K562 (cell line): ENCODE measurements around the gene MYH11. TPM values are rescaled to one million over a fixed set of nuclear protein-coding genes. Genes with fewer than 3 reads are reported as not detected.
A peak's percentile ranks its signal among the peaks of the same experiment; 100 is the strongest.

Source experiments
- ATAC-seq: fragments of 200-7000 bp; cut with Tn5 transposase; 3 replicates; pipeline ENCODE4 v1.9.1; 2020; ENCODE audit warnings: moderate library complexity
- BruUV-seq: library from RNA; stranded (reverse); fragments of 400-500 nt; replicated peaks from 2 replicates; lab custom pipeline; 2021; lab: Mats Ljungman, UMichigan
- CTCF ChIA-PET: fragments of 300-600 bp; formaldehyde crosslinking; extraction: SDS; loops from one replicate; lab custom pipeline; 2021; ENCODE audit warnings: low intra/inter-chr PET ratio; lab: Yijun Ruan, JAX
- POLR2A ChIA-PET: fragments of 300-600, 350-650 bp; sonication (Branson Sonifier 250); formaldehyde crosslinking; extraction: SDS; loops from one replicate; lab custom pipeline; 2021; ENCODE audit warnings: antibody characterized with exemption, inconsistent platforms; lab: Yijun Ruan, JAX
- DNase-seq, 4 experiments: peaks; one replicate each; pipeline versions ENCODE4 v3.0.0 to v3.0.0-alpha.2; 2011 to 2018; ENCODE audit warnings: low spot score in 3 of 4, mixed read lengths in 3 of 4; ENCODE audit errors: extremely low read depth in 1 of 4
- FAIRE-seq: peaks from 2 replicates; lab custom pipeline; 2011; peaks lifted over from hg19 to GRCh38; lab: Jason Lieb, UNC
- H2AFZ ChIP-seq: 2 replicates; pipeline ENCODE4 v1.6.0; 2011; ENCODE audit warnings: low read depth, low read length, control low read depth, inconsistent platforms
- H3K27ac ChIP-seq: fragments of 200-600 bp; 3 replicates; pipeline ENCODE4 v1.8.0; 2011; ENCODE audit warnings: low read depth, mild to moderate bottlenecking, control low read depth, inconsistent platforms, low read length, moderate library complexity, mixed read lengths; ENCODE audit errors: extremely low read depth
- H3K27me3 ChIP-seq, 2 experiments: fragments of 300-600 bp in 1 of 2; 2 replicates in 1 of 2; 3 replicates in 1 of 2; pipeline versions ENCODE4 v1.6.0 to v1.8.0; 2011; ENCODE audit warnings: inconsistent platforms in 2 of 2, low read length in 2 of 2, mild to moderate bottlenecking in 1 of 2, mixed read lengths in 1 of 2, moderate library complexity in 1 of 2; ENCODE audit not compliant: control insufficient read depth in 2 of 2, insufficient read depth in 2 of 2
- H3K36me3 ChIP-seq: fragments of 300-600 bp; 3 replicates; pipeline ENCODE4 v1.8.0; 2011; ENCODE audit warnings: mild to moderate bottlenecking, low read length, inconsistent platforms; ENCODE audit not compliant: control insufficient read depth, insufficient read depth
- H3K4me1 ChIP-seq, 2 experiments: fragments of 200-600 bp in 1 of 2; replicated peaks in 1 of 2; 2 replicates in 1 of 2; 3 replicates in 1 of 2; pipeline versions ENCODE4 v1.5.1 to v1.8.0; 2011; ENCODE audit warnings: inconsistent platforms in 2 of 2, low read length in 2 of 2, mild to moderate bottlenecking in 1 of 2, mixed read lengths in 1 of 2, moderate library complexity in 1 of 2; ENCODE audit not compliant: control insufficient read depth in 2 of 2, insufficient read depth in 2 of 2
- H3K4me2 ChIP-seq: 2 replicates; pipeline ENCODE4 v1.6.1; 2011; ENCODE audit warnings: low read length, control low read depth, inconsistent platforms, mixed read lengths; ENCODE audit not compliant: insufficient read depth
- H3K4me3 ChIP-seq: fragments of 200-600 bp; sonication (generic), shearing (Covaris generic); 2 replicates; pipeline ENCODE4 v1.5.1; 2016; ENCODE audit warnings: control low read depth, inconsistent platforms
- H3K79me2 ChIP-seq: fragments of 200-600 bp; 3 replicates; pipeline ENCODE4 v1.8.0; 2011; ENCODE audit warnings: low read length, inconsistent platforms; ENCODE audit not compliant: control insufficient read depth, insufficient read depth
- H3K9ac ChIP-seq, 2 experiments: 2 replicates each; pipeline versions ENCODE4 v1.6.0 to v1.6.1; 2011; ENCODE audit warnings: low read depth in 2 of 2, low read length in 2 of 2, control low read depth in 1 of 2, inconsistent platforms in 1 of 2, mild to moderate bottlenecking in 1 of 2, mixed read lengths in 1 of 2; ENCODE audit not compliant: insufficient read depth in 1 of 2
- H3K9me1 ChIP-seq: one replicate; pipeline ENCODE4 v1.6.0; 2011; ENCODE audit warnings: inconsistent platforms, mild to moderate bottlenecking, low read length, moderate library complexity; ENCODE audit not compliant: control insufficient read depth, insufficient read depth
- H3K9me3 ChIP-seq: replicated peaks from 2 replicates; pipeline ENCODE4 v1.5.1; 2011; ENCODE audit warnings: low read depth, low read length, inconsistent platforms; ENCODE audit not compliant: control insufficient read depth, insufficient read depth
- H4K20me1 ChIP-seq: replicated peaks from 2 replicates; pipeline ENCODE4 v1.6.1; 2011; ENCODE audit warnings: low read length, inconsistent platforms, mixed read lengths; ENCODE audit not compliant: control insufficient read depth, insufficient read depth
- CBX3 ChIP-seq, 2 experiments: IDR thresholded peaks; 1 replicate in 1 of 2; 2 replicates in 1 of 2; pipeline ENCODE4 v1.6.1; 2012; ENCODE audit warnings: inconsistent platforms in 2 of 2, low read length in 2 of 2, borderline replicate concordance in 1 of 2, control low read depth in 1 of 2
- CCAR2 ChIP-seq: fragments of 200-400 bp; formaldehyde crosslinking; IDR thresholded peaks from 2 replicates; pipeline ENCODE4 v1.6.1; 2017; ENCODE audit warnings: mild to moderate bottlenecking, low read depth, low read length
- HOMEZ ChIP-seq: fragments of 250-450 bp; sonication (Bioruptor Pico); IDR thresholded peaks from 2 replicates; pipeline ENCODE4 v1.4.0; 2020; ENCODE audit warnings: mild to moderate bottlenecking, moderate library complexity
- NFXL1 ChIP-seq: fragments of 450-650 bp; formaldehyde crosslinking; IDR thresholded peaks from 2 replicates; pipeline ENCODE4 v1.4.0; 2021; ENCODE audit warnings: mild to moderate bottlenecking
- RBM25 ChIP-seq: fragments of 200-400 bp; formaldehyde crosslinking; IDR thresholded peaks from 2 replicates; pipeline ENCODE4 v1.6.1; 2018; ENCODE audit warnings: low read length, low read depth, moderate library complexity; ENCODE audit not compliant: severe bottlenecking
- SMAD1 ChIP-seq: fragments of 150-350 bp; IDR thresholded peaks from 2 replicates; pipeline ENCODE4 v1.6.1; 2014; ENCODE audit warnings: low read length, low read depth; ENCODE audit not compliant: partially characterized antibody
- SMARCE1 ChIP-seq: fragments of 450-650 bp; IDR thresholded peaks from 2 replicates; pipeline ENCODE4 v1.7.1; 2016; ENCODE audit warnings: mild to moderate bottlenecking
- ZBTB12 ChIP-seq: fragments of 250-450 bp; sonication (Bioruptor Pico); IDR thresholded peaks from 2 replicates; pipeline ENCODE4 v1.4.0; 2020
- ZBTB43 ChIP-seq: sonication (generic); formaldehyde crosslinking; IDR thresholded peaks from 2 replicates; pipeline ENCODE4 v1.8.0; 2023; ENCODE audit warnings: mild to moderate bottlenecking, missing genetic modification reagents
- ZNF280A ChIP-seq: fragments of 450-650 bp; IDR thresholded peaks from 2 replicates; pipeline ENCODE4 v1.6.1; 2018; ENCODE audit warnings: mild to moderate bottlenecking, low read depth; ENCODE audit not compliant: partially characterized antibody
- WGBS: fragments of 100-300 bp; shearing (Covaris generic); methylation state at CpG from one replicate; pipeline ENCODE4 v1.1.6; 2016; ENCODE audit warnings: low coverage, mixed read lengths; ENCODE audit not compliant: insufficient coverage; ENCODE audit errors: missing lambda C conversion rate; 5-methylcytosine and 5-hydroxymethylcytosine counted together
- in situ Hi-C: fragments of 300-500 bp; cut with MboI; formaldehyde crosslinking; loops from 4 replicates; pipeline ENCODE4 v1.15.0; 2018; ENCODE audit warnings: inconsistent platforms, mixed read lengths
- intact Hi-C: fragments of 100-400 bp; cut with micrococcal nuclease; formaldehyde crosslinking; loops from 2 replicates; pipeline ENCODE4 v1.14.2; 2022
- polyA plus RNA-seq, 8 experiments: library from polyadenylated mRNA; depleted of rRNA in 4 of 8; stranded (reverse) in 5 of 8; unstranded in 3 of 8; fragments of >200 nt; fragmentation: Nextera tagmentation in 2 of 8; fragmentation: Illumina TruSeq in 1 of 8; extraction: Ambion mirVana in 2 of 8; extraction: Trizol in 1 of 8; gene quantifications; 2 replicates each; pipeline versions ENCODE4 v1.2.1 to v1.2.3, GENCODE V29; 2011 to 2014; ENCODE audit warnings: inconsistent platforms in 1 of 8, missing spikeins in 1 of 8
- total RNA-seq, 7 experiments: library from RNA; depleted of rRNA in 6 of 7; stranded (reverse); fragments of >200 nt in 6 of 7; fragmentation: Illumina TruSeq in 2 of 7; extraction: Trizol in 2 of 7; gene quantifications; 2 replicates each; pipeline versions ENCODE4 v1.2.1 to v1.2.3, GENCODE V29; 2011 to 2021; ENCODE audit warnings: low replicate concordance in 1 of 7

Gene MYH11
- total and polyA plus RNA-seq, 9 of the 15 experiments (the other 6 are each of a cell fraction or from before 2014, with no cell fraction given), result 0.05 to 0.47 (median 0.08) TPM; not detected in 5

GRCh38 chr16:15798671-15799070 is 58.2 kb downstream of the MYH11 start:
- ATAC-seq (no peak), FAIRE-seq (no peak), DNase-seq (no peak)
- Histone ChIP-seq H3K27me3 (peaks cover 13% of the 10 kb centered on the region in 2 experiments; a peak in 4 of 5 replicates), H3K9ac (no peak overlapping the region), H3K4me3 (no peak overlapping the region), H3K36me3 (no peaks in the 10 kb centered on the region), H4K20me1 (no peaks in the 10 kb centered on the region), H3K27ac (no peak overlapping the region), H2AFZ (no peak overlapping the region), H3K4me1 (0 out of 5 replicates have a peak, but pooled peaks cover 0 to 2% of the 10 kb centered on the region in 2 experiments), H3K9me3 (peaks cover 5% of the 10 kb centered on the region; the same call in 1 of the 2 replicates), H3K4me2 (no peak overlapping the region), H3K79me2 (no peaks in the 10 kb centered on the region), H3K9me1 (no peaks in the 10 kb centered on the region)
- in situ Hi-C loops (no loop called here), intact Hi-C loops (no loop called here)
- BruUV-seq, result no TSS peak
- ChIA-PET CTCF (no interaction called here), POLR2A (interaction anchor here (0.6 kb wide), 1 partner anchor 1699 kb away, joined by 3 read pairs; no protein-coding TSS in a partner anchor)
- TF ChIP-seq SMAD1 (no peak), SMARCE1 (no peak), NFXL1 (no peak)
- 4% methylated on average over 5 of the region's 5 CpGs for WGBS

- Histone ChIP-seq H3K9me3 (peaks cover 5% of the 10 kb centered on the region; the same call in 1 of the 2 replicates), H3K27ac (no peak overlapping the region), H3K79me2 (no peaks in the 10 kb centered on the region), H3K36me3 (no peaks in the 10 kb centered on the region), H3K4me1 (no peaks in the 10 kb centered on the region), H2AFZ (no peak overlapping the region), H3K9ac (no peak overlapping the region), H3K9me1 (no peaks in the 10 kb centered on the region), H3K27me3 (peaks cover 0 to 3% of the 10 kb centered on the region in 2 experiments; a peak in 2 of 5 replicates), H3K4me3 (no peak overlapping the region), H4K20me1 (no peaks in the 10 kb centered on the region), H3K4me2 (no peak overlapping the region)
- intact Hi-C loops (no loop called here), in situ Hi-C loops (no loop called here)
- CTCF ChIA-PET, result no interaction called here
- ATAC-seq, result no peak
- no peak for DNase-seq
- BruUV-seq, result no TSS peak
- no peak for FAIRE-seq
- POLR2A ChIA-PET, result interaction anchor here (0.9 kb wide), 1 partner anchor 9 kb away, joined by 3 read pairs; no protein-coding TSS in a partner anchor
- TF ChIP-seq ZBTB43 (CRISPR knock-in tag) (no peak), CBX3 (IDR thresholded peaks at IDR 0.05; ENCODE audit: borderline replicate concordance in 1 of 2, low read length in 2 of 2) (0 out of 3 replicates have a peak, but pooled peaks of 1 of the 2 experiments have one; percentile 35), ZNF280A (peak; percentile 43), ZBTB12 (CRISPR knock-in tag) (no peak), HOMEZ (CRISPR knock-in tag) (no peak), CCAR2 (no peak), RBM25 (peak; percentile 54)
Observed at GRCh38 chr16:15796885-15797284, 59.9 kb downstream of the MYH11 start.
